HEK293 (cell line): Measurements from ENCODE around the gene TENT4A.

ENCODE experiments used
- CTCF ChIA-PET: fragments of 350-600 bp; formaldehyde crosslinking; extraction: SDS; loops from one replicate; lab custom pipeline; 2021; ENCODE audit warnings: antibody characterized with exemption; lab: Yijun Ruan, JAX
- POLR2A ChIA-PET: fragments of 300-600 bp; formaldehyde crosslinking; extraction: SDS; loops from one replicate; lab custom pipeline; 2020; ENCODE audit warnings: antibody characterized with exemption, inconsistent platforms; lab: Yijun Ruan, JAX
- H3K27ac ChIP-seq: fragments of 200-500 bp; sonication (Bioruptor generic); 2 replicates; pipeline ENCODE4 v1.5.1; 2014; ENCODE audit warnings: low read depth, low read length, control low read depth, inconsistent platforms; ENCODE audit errors: extremely low read depth
- H3K36me3 ChIP-seq, 2 experiments: fragments of 200-500 bp in 1 of 2; sonication (Bioruptor generic) in 1 of 2; 1 replicate in 1 of 2; 2 replicates in 1 of 2; pipeline ENCODE4 v1.5.1; 2014 to 2017; ENCODE audit warnings: inconsistent platforms in 2 of 2, low read length in 2 of 2; ENCODE audit not compliant: control insufficient read depth in 2 of 2, insufficient read depth in 1 of 2
- H3K4me1 ChIP-seq: fragments of 200-500 bp; sonication (Bioruptor generic); 2 replicates; pipeline ENCODE4 v1.5.1; 2014; ENCODE audit warnings: mild to moderate bottlenecking, low read length, inconsistent platforms; ENCODE audit not compliant: control insufficient read depth, insufficient read depth
- H3K4me3 ChIP-seq: 2 replicates; pipeline ENCODE4 v1.5.1; 2011; ENCODE audit warnings: low read depth, mild to moderate bottlenecking, control low read depth, low read length, moderate library complexity
- H3K9me3 ChIP-seq: fragments of 200-500 bp; sonication (Bioruptor generic); 2 replicates; pipeline ENCODE4 v1.5.1; 2014; ENCODE audit warnings: low read depth, low read length, inconsistent platforms; ENCODE audit not compliant: control insufficient read depth, insufficient read depth
- OSR2 ChIP-seq: fragments of 450-650 bp; formaldehyde crosslinking; IDR thresholded peaks from 2 replicates; pipeline ENCODE4 v1.5.1; 2016; ENCODE audit warnings: missing biosample characterization, missing genetic modification characterization
- SCRT1 ChIP-seq: fragments of 450-650 bp; formaldehyde crosslinking; IDR thresholded peaks from 2 replicates; pipeline ENCODE4 v1.5.1; 2016; ENCODE audit warnings: missing biosample characterization, missing genetic modification characterization, borderline replicate concordance
- ZEB2 ChIP-seq: fragments of 450-650 bp; formaldehyde crosslinking; IDR thresholded peaks from 2 replicates; pipeline ENCODE4 v1.5.1; 2016; ENCODE audit warnings: missing biosample characterization, missing genetic modification characterization
- ZIC2 ChIP-seq: fragments of 450-650 bp; formaldehyde crosslinking; IDR thresholded peaks from 2 replicates; pipeline ENCODE4 v1.5.1; 2016; ENCODE audit warnings: missing biosample characterization, missing genetic modification characterization
- ZNF140 ChIP-seq: fragments of 450-650 bp; formaldehyde crosslinking; IDR thresholded peaks from 2 replicates; pipeline ENCODE4 v1.5.1; 2016; ENCODE audit warnings: missing biosample characterization, missing genetic modification characterization
- ZNF155 ChIP-seq: fragments of 450-650 bp; formaldehyde crosslinking; IDR thresholded peaks from 2 replicates; pipeline ENCODE4 v1.5.1; 2016; ENCODE audit warnings: missing biosample characterization, missing genetic modification characterization
- ZNF157 ChIP-seq: fragments of 450-650 bp; formaldehyde crosslinking; IDR thresholded peaks from 2 replicates; pipeline ENCODE4 v1.5.1; 2016; ENCODE audit warnings: missing biosample characterization, missing genetic modification characterization
- ZNF324 ChIP-seq: fragments of 450-650 bp; formaldehyde crosslinking; IDR thresholded peaks from 2 replicates; pipeline ENCODE4 v1.5.1; 2016; ENCODE audit warnings: missing biosample characterization, missing genetic modification characterization
- ZNF366 ChIP-seq: fragments of 450-650 bp; formaldehyde crosslinking; conservative IDR thresholded peaks from 2 replicates; pipeline ENCODE4 v1.5.1; 2016; ENCODE audit warnings: missing biosample characterization, missing genetic modification characterization
- ZNF544 ChIP-seq: fragments of 450-650 bp; formaldehyde crosslinking; IDR thresholded peaks from 2 replicates; pipeline ENCODE4 v1.5.0; 2017; ENCODE audit warnings: missing biosample characterization, missing genetic modification characterization
- ZNF549 ChIP-seq: fragments of 450-650 bp; IDR thresholded peaks from 2 replicates; pipeline ENCODE4 v1.5.1; 2018; ENCODE audit warnings: missing biosample characterization, missing genetic modification characterization, mild to moderate bottlenecking, inconsistent platforms, moderate library complexity
- ZNF560 ChIP-seq: fragments of 450-650 bp; formaldehyde crosslinking; IDR thresholded peaks from 2 replicates; pipeline ENCODE4 v1.5.1; 2017; ENCODE audit warnings: missing biosample characterization, missing genetic modification characterization, borderline replicate concordance
- ZNF571 ChIP-seq: fragments of 450-650 bp; formaldehyde crosslinking; IDR thresholded peaks from 2 replicates; pipeline ENCODE4 v1.5.0; 2017; ENCODE audit warnings: missing biosample characterization, missing genetic modification characterization
- ZNF629 ChIP-seq: fragments of 450-650 bp; formaldehyde crosslinking; IDR thresholded peaks from 2 replicates; pipeline ENCODE4 v1.5.1; 2017; ENCODE audit warnings: missing biosample characterization, missing genetic modification characterization
- ZNF76 ChIP-seq: fragments of 450-650 bp; formaldehyde crosslinking; IDR thresholded peaks from 2 replicates; pipeline ENCODE4; 2016; ENCODE audit warnings: low read depth, missing biosample characterization, missing genetic modification characterization, borderline replicate concordance
- ZSCAN16 ChIP-seq: fragments of 450-650 bp; formaldehyde crosslinking; IDR thresholded peaks from 2 replicates; pipeline ENCODE4 v1.5.1; 2016; ENCODE audit warnings: missing biosample characterization, missing genetic modification characterization
- ZXDB ChIP-seq: fragments of 450-650 bp; formaldehyde crosslinking; IDR thresholded peaks from 2 replicates; pipeline ENCODE4 v1.5.1; 2016; ENCODE audit warnings: missing biosample characterization, missing genetic modification characterization
- TF ChIP-seq, protein P1 (sequence below): fragments of 450-650 bp; formaldehyde crosslinking; IDR thresholded peaks from 2 replicates; pipeline ENCODE4 v1.5.1; 2016; ENCODE audit warnings: missing biosample characterization, missing genetic modification characterization
- TF ChIP-seq, protein P2 (sequence below): fragments of 450-650 bp; formaldehyde crosslinking; conservative IDR thresholded peaks from 2 replicates; pipeline ENCODE4 v1.5.1; 2016; ENCODE audit warnings: low read depth, missing biosample characterization, missing genetic modification characterization

The TENT4A gene

DNA sequence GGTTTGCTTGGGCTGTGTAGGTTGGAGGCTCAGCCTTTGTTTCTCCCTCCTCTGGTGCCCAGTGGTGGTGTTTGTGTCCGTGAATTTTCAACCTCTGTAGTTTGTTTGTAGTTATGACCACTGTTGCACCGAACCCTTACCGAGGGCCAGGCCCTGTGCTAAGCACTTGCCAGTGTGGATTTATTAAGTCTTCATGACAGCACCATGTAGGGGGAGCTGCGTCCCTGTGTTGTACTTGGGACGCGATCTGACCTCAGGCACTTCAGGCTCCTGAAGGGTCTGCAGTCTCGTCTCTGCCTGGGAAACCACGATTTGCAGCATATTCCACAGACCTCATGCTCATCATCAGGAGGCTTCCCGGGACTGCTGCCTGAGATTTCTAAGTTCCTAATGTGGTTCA, 12.8 kb downstream of the TENT4A start:
- TF ChIP-seq ZNF571 (tag by site-specific recombination) (no peak), ZNF155 (tag by site-specific recombination) (no peak), ZNF140 (tag by site-specific recombination) (no peak), ZNF629 (no peak), ZNF76 (tag by site-specific recombination) (no peak), ZNF366 (no peak)
- H3K4me3 ChIP-seq = no peak overlapping the region
- H3K4me1 ChIP-seq = peaks cover 49% of the 10 kb centered on the region
- CTCF ChIA-PET = interaction anchor here (1.3 kb wide), 1 partner anchor 20 kb away, joined by 3 read pairs; no protein-coding TSS in a partner anchor
- H3K36me3 ChIP-seq = peaks cover 0 to 36% of the 10 kb centered on the region in 2 experiments; a peak in 1 of 3 replicates
- H3K9me3 ChIP-seq = no peaks in the 10 kb centered on the region
- POLR2A ChIA-PET = no interaction called here
- H3K27ac ChIP-seq = no peak overlapping the region

DNA sequence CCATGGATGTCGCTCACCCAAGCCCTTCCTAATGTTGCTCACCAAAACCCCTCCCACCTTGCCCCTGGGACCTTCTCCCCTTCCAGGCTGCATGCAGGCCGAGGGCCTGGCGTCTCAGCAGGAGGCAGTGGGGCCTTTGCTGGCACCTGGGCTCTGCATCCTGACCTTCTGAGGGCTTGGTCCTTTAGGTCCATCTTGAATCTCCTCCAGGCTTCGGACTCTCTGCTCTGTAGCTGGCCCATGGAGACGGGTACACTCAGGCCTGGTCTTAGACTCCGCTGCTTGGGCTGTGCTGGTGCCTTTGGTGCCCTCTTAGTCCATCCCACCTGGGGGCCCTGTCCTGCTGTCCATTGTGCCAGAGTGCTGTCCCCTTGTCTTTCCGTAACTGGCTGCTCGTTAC, 14.0 kb downstream of the TENT4A start:
- Histone ChIP-seq H3K4me1 (peaks cover 41% of the 10 kb centered on the region), H3K36me3 (peaks cover 0 to 39% of the 10 kb centered on the region in 2 experiments; a peak in 1 of 3 replicates), H3K27ac (no peak overlapping the region; the same call in 1 of the 2 replicates), H3K9me3 (no peaks in the 10 kb centered on the region), H3K4me3 (no peak overlapping the region)
- POLR2A ChIA-PET = no interaction called here
- CTCF ChIA-PET = interaction anchor here (1.0 to 1.3 kb wide), 2 partner anchors 18 to 39 kb away, joined by 3 read pairs; no protein-coding TSS in a partner anchor
- TF ChIP-seq ZNF549 (tag by site-specific recombination) (no peak), SCRT1 (tag by site-specific recombination) (no peak), ZNF544 (no peak), ZXDB (tag by site-specific recombination) (no peak)
- TF ChIP-seq, protein P1, sequence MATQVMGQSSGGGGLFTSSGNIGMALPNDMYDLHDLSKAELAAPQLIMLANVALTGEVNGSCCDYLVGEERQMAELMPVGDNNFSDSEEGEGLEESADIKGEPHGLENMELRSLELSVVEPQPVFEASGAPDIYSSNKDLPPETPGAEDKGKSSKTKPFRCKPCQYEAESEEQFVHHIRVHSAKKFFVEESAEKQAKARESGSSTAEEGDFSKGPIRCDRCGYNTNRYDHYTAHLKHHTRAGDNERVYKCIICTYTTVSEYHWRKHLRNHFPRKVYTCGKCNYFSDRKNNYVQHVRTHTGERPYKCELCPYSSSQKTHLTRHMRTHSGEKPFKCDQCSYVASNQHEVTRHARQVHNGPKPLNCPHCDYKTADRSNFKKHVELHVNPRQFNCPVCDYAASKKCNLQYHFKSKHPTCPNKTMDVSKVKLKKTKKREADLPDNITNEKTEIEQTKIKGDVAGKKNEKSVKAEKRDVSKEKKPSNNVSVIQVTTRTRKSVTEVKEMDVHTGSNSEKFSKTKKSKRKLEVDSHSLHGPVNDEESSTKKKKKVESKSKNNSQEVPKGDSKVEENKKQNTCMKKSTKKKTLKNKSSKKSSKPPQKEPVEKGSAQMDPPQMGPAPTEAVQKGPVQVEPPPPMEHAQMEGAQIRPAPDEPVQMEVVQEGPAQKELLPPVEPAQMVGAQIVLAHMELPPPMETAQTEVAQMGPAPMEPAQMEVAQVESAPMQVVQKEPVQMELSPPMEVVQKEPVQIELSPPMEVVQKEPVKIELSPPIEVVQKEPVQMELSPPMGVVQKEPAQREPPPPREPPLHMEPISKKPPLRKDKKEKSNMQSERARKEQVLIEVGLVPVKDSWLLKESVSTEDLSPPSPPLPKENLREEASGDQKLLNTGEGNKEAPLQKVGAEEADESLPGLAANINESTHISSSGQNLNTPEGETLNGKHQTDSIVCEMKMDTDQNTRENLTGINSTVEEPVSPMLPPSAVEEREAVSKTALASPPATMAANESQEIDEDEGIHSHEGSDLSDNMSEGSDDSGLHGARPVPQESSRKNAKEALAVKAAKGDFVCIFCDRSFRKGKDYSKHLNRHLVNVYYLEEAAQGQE (tag by site-specific recombination) = peak; percentile 45; the same call in 1 of the 2 replicates

DNA sequence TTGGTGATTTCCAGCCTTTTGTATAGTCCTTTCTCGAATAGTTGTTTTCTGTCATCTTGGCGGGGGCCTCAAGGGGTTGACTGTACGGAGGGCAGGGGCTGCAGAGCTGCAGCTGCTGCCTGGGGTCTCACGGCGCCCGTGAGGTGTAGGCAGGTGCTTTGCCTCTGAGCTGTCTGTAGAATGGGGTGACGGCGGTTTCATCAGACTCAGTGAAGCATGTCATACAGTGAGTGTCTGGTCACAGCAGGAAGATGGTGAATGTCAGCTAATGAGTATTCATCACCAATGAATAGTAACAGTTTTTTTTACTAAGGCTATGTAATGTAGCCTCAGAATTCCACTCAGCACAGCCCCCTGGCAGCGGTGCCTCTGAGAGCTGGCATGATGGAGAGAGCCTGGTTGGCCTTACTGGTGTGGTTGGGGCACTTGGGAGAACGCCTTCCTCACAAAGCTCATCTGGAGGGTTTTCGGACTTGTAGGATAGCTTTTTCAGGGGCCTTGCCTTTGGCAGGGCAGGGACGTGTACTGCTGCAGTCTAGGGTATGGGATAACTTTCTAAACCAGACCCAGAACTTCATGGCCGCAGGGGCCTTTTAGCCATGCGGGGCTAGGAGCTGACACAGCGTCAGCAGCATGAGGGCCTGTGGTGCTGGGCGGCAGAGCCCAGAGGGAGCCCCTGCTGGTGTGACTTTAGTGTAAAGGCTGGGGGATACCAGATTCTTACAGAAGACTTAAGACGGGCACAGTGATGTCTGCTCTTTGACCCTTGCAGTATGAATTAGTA, 15.0 kb downstream of the TENT4A start:
- no peak for TF ChIP-seq ZNF157 (tag by site-specific recombination)
- TF ChIP-seq ZNF560 = no peak
- 0 out of 2 replicates have a peak, but pooled peaks have one; percentile 31 for TF ChIP-seq ZNF324 (tag by site-specific recombination)
- TF ChIP-seq ZIC2 = peak; percentile 80
- TF ChIP-seq, protein P2, sequence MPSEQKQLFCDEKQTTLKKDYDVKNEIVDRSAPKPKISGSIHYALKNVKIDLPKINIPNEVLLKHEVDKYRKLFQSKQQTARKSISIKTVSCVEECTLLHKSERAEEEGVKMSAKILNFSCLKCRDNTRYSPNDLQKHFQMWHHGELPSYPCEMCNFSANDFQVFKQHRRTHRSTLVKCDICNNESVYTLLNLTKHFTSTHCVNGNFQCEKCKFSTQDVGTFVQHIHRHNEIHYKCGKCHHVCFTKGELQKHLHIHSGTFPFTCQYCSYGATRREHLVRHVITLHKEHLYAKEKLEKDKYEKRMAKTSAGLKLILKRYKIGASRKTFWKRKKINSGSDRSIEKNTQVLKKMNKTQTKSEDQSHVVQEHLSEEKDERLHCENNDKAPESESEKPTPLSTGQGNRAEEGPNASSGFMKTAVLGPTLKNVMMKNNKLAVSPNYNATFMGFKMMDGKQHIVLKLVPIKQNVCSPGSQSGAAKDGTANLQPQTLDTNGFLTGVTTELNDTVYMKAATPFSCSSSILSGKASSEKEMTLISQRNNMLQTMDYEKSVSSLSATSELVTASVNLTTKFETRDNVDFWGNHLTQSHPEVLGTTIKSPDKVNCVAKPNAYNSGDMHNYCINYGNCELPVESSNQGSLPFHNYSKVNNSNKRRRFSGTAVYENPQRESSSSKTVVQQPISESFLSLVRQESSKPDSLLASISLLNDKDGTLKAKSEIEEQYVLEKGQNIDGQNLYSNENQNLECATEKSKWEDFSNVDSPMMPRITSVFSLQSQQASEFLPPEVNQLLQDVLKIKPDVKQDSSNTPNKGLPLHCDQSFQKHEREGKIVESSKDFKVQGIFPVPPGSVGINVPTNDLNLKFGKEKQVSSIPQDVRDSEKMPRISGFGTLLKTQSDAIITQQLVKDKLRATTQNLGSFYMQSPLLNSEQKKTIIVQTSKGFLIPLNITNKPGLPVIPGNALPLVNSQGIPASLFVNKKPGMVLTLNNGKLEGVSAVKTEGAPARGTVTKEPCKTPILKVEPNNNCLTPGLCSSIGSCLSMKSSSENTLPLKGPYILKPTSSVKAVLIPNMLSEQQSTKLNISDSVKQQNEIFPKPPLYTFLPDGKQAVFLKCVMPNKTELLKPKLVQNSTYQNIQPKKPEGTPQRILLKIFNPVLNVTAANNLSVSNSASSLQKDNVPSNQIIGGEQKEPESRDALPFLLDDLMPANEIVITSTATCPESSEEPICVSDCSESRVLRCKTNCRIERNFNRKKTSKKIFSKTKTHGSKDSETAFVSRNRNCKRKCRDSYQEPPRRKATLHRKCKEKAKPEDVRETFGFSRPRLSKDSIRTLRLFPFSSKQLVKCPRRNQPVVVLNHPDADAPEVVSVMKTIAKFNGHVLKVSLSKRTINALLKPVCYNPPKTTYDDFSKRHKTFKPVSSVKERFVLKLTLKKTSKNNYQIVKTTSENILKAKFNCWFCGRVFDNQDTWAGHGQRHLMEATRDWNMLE = no peak
- TF ChIP-seq ZSCAN16 (tag by site-specific recombination) = no peak
- TF ChIP-seq OSR2 (tag by site-specific recombination) = 0 out of 2 replicates have a peak, but pooled peaks have one; percentile 35
- TF ChIP-seq ZNF629 = peak; percentile 73
- TF ChIP-seq ZEB2 (tag by site-specific recombination) = peak; percentile 32; the same call in 1 of the 2 replicates
- 0 out of 2 replicates have a peak, but pooled peaks have one; percentile 29 for TF ChIP-seq ZXDB (tag by site-specific recombination)
- POLR2A ChIA-PET = interaction anchor here (1.3 kb wide), 1 partner anchor 15 kb away, joined by 3 read pairs; the partner anchor contains the start of gene TENT4A
- H3K4me3 ChIP-seq = no peak overlapping the region

More for the DNA sequence above, 15.0 kb downstream of the TENT4A start:
- no peaks in the 10 kb centered on the region for H3K9me3 ChIP-seq
- no peak overlapping the region; the same call in 1 of the 2 replicates for H3K27ac ChIP-seq
- CTCF ChIA-PET = interaction anchor here (1.0 to 1.2 kb wide), 2 partner anchors 53 to 116 kb away, joined by 3 read pairs; no protein-coding TSS in a partner anchor
- H3K4me1 ChIP-seq = peaks cover 43% of the 10 kb centered on the region
- peaks cover 0 to 41% of the 10 kb centered on the region in 2 experiments; a peak in 1 of 3 replicates for H3K36me3 ChIP-seq
